NB4 (cell line): ENCODE data around the gene HPGDS.

Source experiments
- CTCF ChIP-seq: IDR thresholded peaks from one replicate; pipeline ENCODE4 v1.5.1; 2012; ENCODE audit warnings: low read depth, low read length
- MYC ChIP-seq: IDR thresholded peaks from 2 replicates; pipeline ENCODE4 v1.6.1; 2011; ENCODE audit warnings: low read depth, low read length
- POLR2A ChIP-seq: IDR thresholded peaks from 2 replicates; pipeline ENCODE4 v1.6.1; 2011; ENCODE audit warnings: mild to moderate bottlenecking; ENCODE audit not compliant: insufficient read length; ENCODE audit errors: extremely low read depth

- no peak for TF ChIP-seq CTCF
- no peak for TF ChIP-seq POLR2A
- TF ChIP-seq MYC, result no peak
Measured at GRCh38 chr4:94334476-94334875, 8.2 kb downstream of the HPGDS start.
